Loucy (cell line): ENCODE measurements around the gene RPL5.

ENCODE experiments used
- H2AFZ ChIP-seq: fragments of 200-600 bp; sonication (generic); 2 replicates; pipeline ENCODE4 v1.6.0; 2016; ENCODE audit warnings: antibody characterized with exemption, mild to moderate bottlenecking, low read length, moderate library complexity
- H3F3A ChIP-seq: fragments of 200-600 bp; 2 replicates; pipeline ENCODE4 v1.6.0; 2016; ENCODE audit warnings: antibody characterized with exemption, low read depth, mild to moderate bottlenecking
- H3K27me3 ChIP-seq: fragments of 200-600 bp; sonication (generic); 2 replicates; pipeline ENCODE4 v1.6.1; 2014; ENCODE audit warnings: low read length, mild to moderate bottlenecking; ENCODE audit not compliant: insufficient read depth, poor library complexity, severe bottlenecking
- H3K36me3 ChIP-seq: fragments of 200-600 bp; sonication (generic); 2 replicates; pipeline ENCODE4 v1.6.1; 2016; ENCODE audit warnings: low read length; ENCODE audit not compliant: insufficient read depth
- H3K4me1 ChIP-seq: fragments of 200-600 bp; sonication (generic); 2 replicates; pipeline ENCODE4 v1.5.1; 2014; ENCODE audit warnings: low read length, mild to moderate bottlenecking; ENCODE audit not compliant: insufficient read depth, poor library complexity, severe bottlenecking
- H3K4me2 ChIP-seq: fragments of 200-600 bp; sonication (generic); 2 replicates; pipeline ENCODE4 v1.6.0; 2014; ENCODE audit warnings: antibody characterized with exemption, low read length, low read depth, mild to moderate bottlenecking; ENCODE audit not compliant: poor library complexity, severe bottlenecking
- H3K4me3 ChIP-seq: fragments of 200-600 bp; sonication (generic); 2 replicates; pipeline ENCODE4 v1.5.1; 2014; ENCODE audit warnings: low read length, mild to moderate bottlenecking, mixed read lengths; ENCODE audit not compliant: poor library complexity, severe bottlenecking
- H3K79me2 ChIP-seq: fragments of 200-600 bp; sonication (generic); 2 replicates; pipeline ENCODE4 v1.6.1; 2014; ENCODE audit warnings: low read length; ENCODE audit not compliant: insufficient read depth
- H3K9ac ChIP-seq: fragments of 200-600 bp; sonication (generic); 2 replicates; pipeline ENCODE4 v1.6.0; 2014; ENCODE audit warnings: mild to moderate bottlenecking, low read depth, low read length, moderate library complexity; ENCODE audit not compliant: poor library complexity, severe bottlenecking
- H3K9me2 ChIP-seq: fragments of 200-600 bp; sonication (generic); replicated peaks from 2 replicates; pipeline ENCODE4 v1.6.1; 2016; ENCODE audit warnings: low read depth, low read length, mixed read lengths
- H3K9me3 ChIP-seq: fragments of 200-600 bp; sonication (generic); 2 replicates; pipeline ENCODE4 v1.6.1; 2014; ENCODE audit warnings: mild to moderate bottlenecking, antibody characterized with exemption, low read length, low read depth; ENCODE audit not compliant: insufficient read depth
- H4K20me1 ChIP-seq: fragments of 200-600 bp; sonication (generic); 2 replicates; pipeline ENCODE4 v1.6.0; 2014; ENCODE audit warnings: antibody characterized with exemption, low read length, mild to moderate bottlenecking; ENCODE audit not compliant: insufficient read depth, poor library complexity, severe bottlenecking
- EZH2phosphoT487 ChIP-seq: fragments of 200-600 bp; IDR thresholded peaks from 2 replicates; pipeline ENCODE4 v1.6.1; 2018; ENCODE audit warnings: antibody characterized with exemption, mild to moderate bottlenecking, moderate library complexity, borderline replicate concordance
- TF ChIP-seq, protein P1 (sequence below): fragments of 200-600 bp; sonication (generic); conservative IDR thresholded peaks from 2 replicates; pipeline ENCODE4 v1.5.1; 2014; ENCODE audit warnings: mild to moderate bottlenecking, antibody characterized with exemption, low read length

The RPL5 gene

DNA sequence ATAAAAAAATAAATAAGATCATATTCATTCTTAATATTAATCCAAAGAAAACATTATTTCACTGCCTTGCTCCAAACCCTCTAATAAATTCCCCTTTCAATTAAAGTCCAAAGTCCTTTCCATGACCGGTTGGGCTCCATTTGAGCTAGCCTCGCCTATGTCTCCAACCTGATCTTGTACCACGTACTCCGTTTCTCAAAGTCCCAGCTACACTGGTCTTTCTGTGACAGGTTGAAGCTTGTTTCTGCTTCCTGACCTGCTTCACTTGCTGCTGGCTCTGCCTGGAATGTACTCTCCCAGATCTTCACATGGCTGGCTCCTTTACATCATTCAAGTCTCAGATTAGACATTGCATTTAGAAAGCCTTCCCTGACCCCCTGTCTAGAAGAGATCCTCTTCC is 16.4 kb downstream of the RPL5 start:
- no peak overlapping the region for H2AFZ ChIP-seq
- H4K20me1 ChIP-seq: peaks cover 3% of the 10 kb centered on the region
- no peaks in the 10 kb centered on the region for H3K9me3 ChIP-seq
- H3K79me2 ChIP-seq: no peaks in the 10 kb centered on the region
- peaks cover 3% of the 10 kb centered on the region for H3K4me1 ChIP-seq
- H3K4me3 ChIP-seq: no peak overlapping the region
- H3K9ac ChIP-seq: no peak overlapping the region
- H3F3A ChIP-seq: peaks cover 10% of the 10 kb centered on the region; the same call in 1 of the 2 replicates
- no peak overlapping the region for H3K4me2 ChIP-seq
- H3K27me3 ChIP-seq: no peaks in the 10 kb centered on the region
- no peaks in the 10 kb centered on the region for H3K9me2 ChIP-seq
- peaks cover 17% of the 10 kb centered on the region for H3K36me3 ChIP-seq
- TF ChIP-seq, protein P1, sequence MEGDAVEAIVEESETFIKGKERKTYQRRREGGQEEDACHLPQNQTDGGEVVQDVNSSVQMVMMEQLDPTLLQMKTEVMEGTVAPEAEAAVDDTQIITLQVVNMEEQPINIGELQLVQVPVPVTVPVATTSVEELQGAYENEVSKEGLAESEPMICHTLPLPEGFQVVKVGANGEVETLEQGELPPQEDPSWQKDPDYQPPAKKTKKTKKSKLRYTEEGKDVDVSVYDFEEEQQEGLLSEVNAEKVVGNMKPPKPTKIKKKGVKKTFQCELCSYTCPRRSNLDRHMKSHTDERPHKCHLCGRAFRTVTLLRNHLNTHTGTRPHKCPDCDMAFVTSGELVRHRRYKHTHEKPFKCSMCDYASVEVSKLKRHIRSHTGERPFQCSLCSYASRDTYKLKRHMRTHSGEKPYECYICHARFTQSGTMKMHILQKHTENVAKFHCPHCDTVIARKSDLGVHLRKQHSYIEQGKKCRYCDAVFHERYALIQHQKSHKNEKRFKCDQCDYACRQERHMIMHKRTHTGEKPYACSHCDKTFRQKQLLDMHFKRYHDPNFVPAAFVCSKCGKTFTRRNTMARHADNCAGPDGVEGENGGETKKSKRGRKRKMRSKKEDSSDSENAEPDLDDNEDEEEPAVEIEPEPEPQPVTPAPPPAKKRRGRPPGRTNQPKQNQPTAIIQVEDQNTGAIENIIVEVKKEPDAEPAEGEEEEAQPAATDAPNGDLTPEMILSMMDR: no peak
- no peak for TF ChIP-seq EZH2phosphoT487

DNA sequence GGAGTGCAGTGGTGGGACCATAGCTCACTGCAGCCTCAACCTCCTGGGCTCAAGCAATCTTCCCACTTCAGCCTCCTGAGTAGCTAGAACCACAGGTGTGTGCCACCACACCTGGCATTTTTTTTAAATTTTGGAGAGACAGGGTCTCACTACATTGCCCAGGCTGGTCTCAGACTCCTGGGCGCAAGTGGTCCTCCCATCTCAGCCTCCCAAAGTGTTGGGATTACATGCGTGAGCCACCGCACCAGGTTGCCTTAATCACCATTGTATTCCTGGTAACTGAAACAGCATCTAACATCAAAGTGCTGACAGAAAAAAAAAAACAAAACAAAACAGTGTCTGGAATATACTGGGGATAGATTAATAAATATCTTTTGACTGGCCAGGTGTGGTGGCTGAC is 18.2 kb downstream of the RPL5 start:
- H3K4me1 ChIP-seq: peaks cover 3% of the 10 kb centered on the region
- H3K36me3 ChIP-seq: peaks cover 4% of the 10 kb centered on the region; the same call in 1 of the 2 replicates
- H3K9me3 ChIP-seq: no peaks in the 10 kb centered on the region
- no peak overlapping the region for H2AFZ ChIP-seq
- no peaks in the 10 kb centered on the region for H3K9me2 ChIP-seq
- no peak overlapping the region for H3K9ac ChIP-seq
- H3K27me3 ChIP-seq: no peaks in the 10 kb centered on the region
- no peaks in the 10 kb centered on the region for H4K20me1 ChIP-seq
- H3F3A ChIP-seq: no peaks in the 10 kb centered on the region
- TF ChIP-seq, protein P1: no peak
- TF ChIP-seq EZH2phosphoT487: no peak
- H3K4me2 ChIP-seq: no peak overlapping the region
- no peak overlapping the region for H3K4me3 ChIP-seq
- H3K79me2 ChIP-seq: no peaks in the 10 kb centered on the region

DNA sequence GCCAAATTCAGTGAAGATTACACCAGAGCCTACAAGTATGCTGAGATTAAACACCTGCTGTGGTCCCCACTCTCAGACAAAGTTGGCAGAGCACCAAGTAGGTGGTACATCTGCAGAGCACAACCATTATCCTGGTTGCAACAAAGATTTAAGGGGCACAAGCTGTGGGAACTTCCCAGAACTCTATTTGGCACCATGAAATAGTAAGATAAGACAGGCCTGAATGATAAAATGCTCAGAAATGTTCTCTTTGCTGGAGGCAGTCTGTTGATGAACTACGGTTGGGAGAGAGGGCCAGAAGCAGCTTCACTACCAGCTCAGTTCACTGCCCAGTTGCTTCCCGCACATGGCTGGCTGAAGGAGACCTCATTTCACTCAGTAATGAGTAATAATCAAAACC is 19.9 kb downstream of the RPL5 start:
- Histone ChIP-seq H3K4me3 (no peak overlapping the region), H3K4me1 (peaks cover 3% of the 10 kb centered on the region), H3K9me3 (no peaks in the 10 kb centered on the region), H3K36me3 (no peaks in the 10 kb centered on the region), H3K9ac (no peak overlapping the region), H3K9me2 (no peaks in the 10 kb centered on the region), H2AFZ (no peak overlapping the region), H4K20me1 (no peaks in the 10 kb centered on the region), H3K27me3 (no peaks in the 10 kb centered on the region), H3K79me2 (no peaks in the 10 kb centered on the region), H3K4me2 (no peak overlapping the region), H3F3A (no peaks in the 10 kb centered on the region)
- TF ChIP-seq, protein P1: no peak
- no peak for TF ChIP-seq EZH2phosphoT487
